Gastroesophageal sphincter (tissue), 4 donors: ENCODE results near the gene HSD11B1. TPM values are rescaled to one million over a fixed set of nuclear protein-coding genes. Genes with fewer than 3 reads are reported as not detected.

Source experiments
- ATAC-seq: fragments of 150-250 bp; one replicate; pipeline ENCODE4 v1.9.1; 2016; ENCODE audit warnings: mild to moderate bottlenecking, moderate library complexity
- H3K27ac ChIP-seq, 4 donors: fragments of 200-600 bp; sonication (generic) in 3 of 4; 1 replicate in 3 of 4; 2 replicates in 1 of 4; pipeline ENCODE4 v1.5.1; 2016 to 2019
- H3K27me3 ChIP-seq: fragments of 200-600 bp; sonication (generic); one replicate; pipeline ENCODE4 v1.5.1; 2019
- H3K36me3 ChIP-seq, 2 donors: fragments of 200-600 bp; sonication (generic); one replicate each; pipeline ENCODE4 v1.5.1; 2019; ENCODE audit warnings: control low read depth in 1 of 2
- H3K4me1 ChIP-seq, 3 donors: fragments of 200-600 bp; sonication (generic); 1 replicate in 2 of 3; 2 replicates in 1 of 3; pipeline ENCODE4 v1.5.1; 2016 to 2019; ENCODE audit warnings: control low read depth in 2 of 3
- H3K4me3 ChIP-seq, 2 donors: fragments of 200-600 bp; sonication (generic); one replicate each; pipeline ENCODE4 v1.5.1; 2019; ENCODE audit warnings: mild to moderate bottlenecking in 1 of 2, moderate library complexity in 1 of 2
- H3K9me3 ChIP-seq, 3 donors: fragments of 200-600 bp; sonication (generic); one replicate each; pipeline ENCODE4 v1.5.1; 2017 to 2019; ENCODE audit warnings: control low read depth in 2 of 3
- EP300 ChIP-seq: sonication (generic); formaldehyde crosslinking; IDR thresholded peaks from one replicate; pipeline ENCODE4 v1.6.1; 2017; ENCODE audit warnings: antibody characterized with exemption, mild to moderate bottlenecking
- POLR2A ChIP-seq, 2 donors: fragments of 450-650 bp; IDR thresholded peaks; one replicate each; pipeline ENCODE4 v1.6.1; 2017; ENCODE audit warnings: antibody characterized with exemption in 2 of 2, mild to moderate bottlenecking in 2 of 2, moderate library complexity in 1 of 2
- POLR2AphosphoS5 ChIP-seq: sonication (generic); formaldehyde crosslinking; IDR thresholded peaks from one replicate; pipeline ENCODE4 v1.6.1; 2017; ENCODE audit warnings: antibody characterized with exemption
- WGBS, 2 donors: methylation state at CpG; one replicate each; pipeline ENCODE4 v1.1.5; 2018; ENCODE audit warnings: low coverage in 1 of 2; 5-methylcytosine and 5-hydroxymethylcytosine counted together
- total RNA-seq, 4 donors: library from RNA; depleted of rRNA; stranded (reverse); fragments of >200 nt; gene quantifications; one replicate each; pipeline ENCODE4 v1.1.0, GENCODE V29; 2016
- TF ChIP-seq, protein P1 (sequence below), 4 experiments: fragments of 200-600 bp in 2 of 4; fragments of 450-650 bp in 2 of 4; sonication (generic) in 1 of 4; IDR thresholded peaks; one replicate each; pipeline ENCODE4 v1.5.1; 2017 to 2019; ENCODE audit warnings: antibody characterized with exemption in 4 of 4, mild to moderate bottlenecking in 2 of 4, moderate library complexity in 2 of 4

The HSD11B1 gene
- total RNA-seq, 4 donors from 2014 or later = 5.0 to 17.8 (median 8.9) TPM

DNA sequence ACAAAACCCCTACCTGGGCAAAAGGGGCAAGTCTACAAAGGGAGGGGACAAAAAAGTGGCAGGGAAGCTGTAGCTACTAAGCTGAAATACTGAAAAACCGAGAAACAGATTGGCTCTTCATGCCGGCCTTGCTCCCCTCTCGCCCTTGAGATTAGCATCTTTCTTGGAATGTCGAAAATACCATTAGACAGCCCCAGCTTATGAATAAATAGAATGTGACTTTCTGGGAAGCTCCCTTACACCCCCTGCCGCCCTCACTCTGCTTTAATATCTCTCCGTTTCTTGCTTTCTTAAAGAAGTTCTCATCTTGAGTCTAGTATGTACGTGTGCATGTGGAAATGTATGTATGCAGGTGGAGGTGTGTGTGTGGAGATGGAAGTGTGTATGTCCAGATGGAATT, 65.3 kb downstream of the HSD11B1 start:
- Histone ChIP-seq H3K27ac (peak overlapping the region; percentile 65 to 80 (median 76)), H3K27me3 (no peaks in the 10 kb centered on the region), H3K4me1 (peaks cover 4 to 51% (median 16%) of the 10 kb centered on the region in 3 donors), H3K9me3 (no peaks in the 10 kb centered on the region), H3K36me3 (no peaks in the 10 kb centered on the region), H3K4me3 (peak overlapping the region; percentile 6 to 27)
- TF ChIP-seq POLR2A (IDR thresholded peaks at IDR 0.05) = no peak
- TF ChIP-seq, protein P1, sequence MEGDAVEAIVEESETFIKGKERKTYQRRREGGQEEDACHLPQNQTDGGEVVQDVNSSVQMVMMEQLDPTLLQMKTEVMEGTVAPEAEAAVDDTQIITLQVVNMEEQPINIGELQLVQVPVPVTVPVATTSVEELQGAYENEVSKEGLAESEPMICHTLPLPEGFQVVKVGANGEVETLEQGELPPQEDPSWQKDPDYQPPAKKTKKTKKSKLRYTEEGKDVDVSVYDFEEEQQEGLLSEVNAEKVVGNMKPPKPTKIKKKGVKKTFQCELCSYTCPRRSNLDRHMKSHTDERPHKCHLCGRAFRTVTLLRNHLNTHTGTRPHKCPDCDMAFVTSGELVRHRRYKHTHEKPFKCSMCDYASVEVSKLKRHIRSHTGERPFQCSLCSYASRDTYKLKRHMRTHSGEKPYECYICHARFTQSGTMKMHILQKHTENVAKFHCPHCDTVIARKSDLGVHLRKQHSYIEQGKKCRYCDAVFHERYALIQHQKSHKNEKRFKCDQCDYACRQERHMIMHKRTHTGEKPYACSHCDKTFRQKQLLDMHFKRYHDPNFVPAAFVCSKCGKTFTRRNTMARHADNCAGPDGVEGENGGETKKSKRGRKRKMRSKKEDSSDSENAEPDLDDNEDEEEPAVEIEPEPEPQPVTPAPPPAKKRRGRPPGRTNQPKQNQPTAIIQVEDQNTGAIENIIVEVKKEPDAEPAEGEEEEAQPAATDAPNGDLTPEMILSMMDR (IDR thresholded peaks at IDR 0.05) = no peak
- no peak for TF ChIP-seq EP300
- no peak for TF ChIP-seq POLR2AphosphoS5
- WGBS, 2 donors = 58 to 72% methylated on average over 6 to 7 of the region's 7 CpGs
- ATAC-seq = no peak

DNA sequence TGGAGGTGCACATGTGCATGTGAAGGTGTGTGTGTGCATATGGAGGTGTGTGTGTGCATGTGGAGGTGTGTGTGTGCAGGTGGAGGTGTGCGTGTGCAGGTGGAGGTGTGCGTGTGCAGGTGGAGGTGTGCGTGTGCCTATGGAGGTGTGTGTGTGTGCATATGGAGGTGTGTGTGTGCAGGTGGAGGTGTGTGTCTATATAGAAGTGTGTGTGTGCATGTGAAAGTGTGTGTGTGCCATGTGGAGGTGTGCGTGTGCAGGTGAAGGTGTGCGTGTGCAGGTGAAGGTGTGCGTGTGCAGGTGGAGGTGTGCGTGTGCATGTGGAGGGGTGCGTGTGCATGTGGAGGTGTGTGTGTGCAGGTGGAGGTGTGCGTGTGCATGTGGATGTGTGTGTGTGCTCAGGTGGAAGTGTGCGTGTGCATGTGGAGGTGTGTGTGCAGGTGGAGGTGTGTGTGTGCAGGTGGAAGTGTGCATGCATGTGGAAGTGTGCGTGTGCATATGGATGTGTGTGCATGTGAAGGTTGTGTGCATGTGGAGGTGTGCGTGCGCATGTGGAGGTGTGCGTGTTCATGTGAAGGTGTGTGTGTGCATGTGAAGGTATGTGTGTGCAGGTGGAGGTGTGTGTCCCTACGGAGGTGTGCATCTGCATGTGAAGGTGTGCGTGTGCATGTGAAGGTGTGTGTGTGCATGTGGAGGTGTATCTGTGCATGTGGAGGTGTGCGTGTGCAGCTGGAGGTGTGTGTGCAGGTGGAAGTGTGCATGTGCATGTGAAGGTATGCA, 66.2 kb downstream of the HSD11B1 start:
- H3K27ac ChIP-seq = no peak overlapping the region
- H3K36me3 ChIP-seq = no peaks in the 10 kb centered on the region
- no peak for ATAC-seq
- H3K4me1 ChIP-seq = peaks cover 4 to 51% (median 16%) of the 10 kb centered on the region in 3 donors
- TF ChIP-seq POLR2A (IDR thresholded peaks at IDR 0.05) (no peak), EP300 (no peak)
- no peaks in the 10 kb centered on the region for H3K9me3 ChIP-seq
- H3K27me3 ChIP-seq = no peaks in the 10 kb centered on the region
- WGBS, 2 donors = 85 to 94% methylated on average over 16 of the region's 17 CpGs
- H3K4me3 ChIP-seq = no peak overlapping the region

- WGBS, 2 donors = 5 to 17% methylated on average over 5 of the region's 6 CpGs
- Histone ChIP-seq H3K27ac (no peak overlapping the region), H3K4me1 (peaks cover 4 to 51% (median 16%) of the 10 kb centered on the region in 3 donors), H3K36me3 (no peaks in the 10 kb centered on the region), H3K4me3 (no peak overlapping the region), H3K9me3 (no peaks in the 10 kb centered on the region), H3K27me3 (no peaks in the 10 kb centered on the region)
- ATAC-seq = no peak
- TF ChIP-seq, protein P1 (IDR thresholded peaks at IDR 0.05) = no peak
- no peak for TF ChIP-seq POLR2A (IDR thresholded peaks at IDR 0.05)
- no peak for TF ChIP-seq EP300
- no peak for TF ChIP-seq POLR2AphosphoS5
Measured at GRCh38 chr1:209772126-209772525, 67.5 kb downstream of the HSD11B1 start.

DNA sequence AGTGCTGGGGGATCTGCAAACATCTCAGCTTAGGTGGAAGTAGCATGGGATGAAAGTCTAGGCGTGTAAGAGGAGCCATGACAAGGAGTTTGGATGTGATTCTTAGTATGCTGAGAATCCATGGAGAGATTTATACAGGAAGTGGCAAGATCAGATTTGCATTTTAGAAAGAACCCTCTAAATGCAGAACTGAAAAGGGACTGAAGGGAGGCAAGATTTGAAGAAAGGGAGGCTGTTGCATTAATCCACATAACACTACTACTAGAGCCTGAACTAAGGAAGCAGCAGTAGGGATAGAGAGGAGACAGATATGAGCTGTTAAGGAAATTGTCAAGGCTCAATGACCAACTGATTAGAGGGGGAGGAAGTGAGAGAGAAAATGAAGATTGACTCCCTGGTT, 69.9 kb downstream of the HSD11B1 start:
- no peak overlapping the region for H3K27ac ChIP-seq
- ATAC-seq = no peak
- TF ChIP-seq POLR2AphosphoS5 = no peak
- TF ChIP-seq POLR2A (IDR thresholded peaks at IDR 0.05) = no peak
- TF ChIP-seq, protein P1 (IDR thresholded peaks at IDR 0.05) = no peak
- TF ChIP-seq EP300 = no peak
- WGBS, 2 donors = 78 to 82% methylated on average over 1 of the region's 1 CpG
- no peaks in the 10 kb centered on the region for H3K9me3 ChIP-seq
- H3K4me1 ChIP-seq = peaks cover 2 to 30% (median 3%) of the 10 kb centered on the region in 3 donors
- H3K36me3 ChIP-seq = no peaks in the 10 kb centered on the region
- no peaks in the 10 kb centered on the region for H3K27me3 ChIP-seq
- no peak overlapping the region for H3K4me3 ChIP-seq

GRCh38 chr1:209775678-209776077, 71.0 kb downstream of the HSD11B1 start:
- Histone ChIP-seq H3K4me1 (peaks cover 0 to 20% (median 0%) of the 10 kb centered on the region in 3 donors), H3K27me3 (no peaks in the 10 kb centered on the region), H3K27ac (no peak overlapping the region), H3K4me3 (no peak overlapping the region), H3K36me3 (no peaks in the 10 kb centered on the region), H3K9me3 (no peaks in the 10 kb centered on the region)
- ATAC-seq = no peak
- 80 to 88% methylated on average over 1 of the region's 2 CpGs for WGBS, 2 donors
- TF ChIP-seq, protein P1 (IDR thresholded peaks at IDR 0.05) = no peak
- TF ChIP-seq POLR2A (IDR thresholded peaks at IDR 0.05) (no peak), POLR2AphosphoS5 (no peak), EP300 (no peak)
